Endothelial cell of umbilical vein (primary cell): ENCODE data around the gene TGFBR3. TPM values are rescaled to one million over a fixed set of nuclear protein-coding genes. Genes with fewer than 3 reads are reported as not detected.

Experiments used
- BruUV-seq: library from RNA; stranded (reverse); fragments of 400-500 nt; replicated peaks from 2 replicates; lab custom pipeline; 2021; lab: Mats Ljungman, UMichigan
- CTCF ChIA-PET: fragments of 300-600, 350-600 bp; sonication (Branson Sonifier 250); formaldehyde crosslinking; loops from one replicate; lab custom pipeline; 2021; ENCODE audit warnings: antibody characterized with exemption, inconsistent platforms; lab: Charles Lee
- POLR2A ChIA-PET: fragments of 300-600, 350-600 bp; sonication (Branson Sonifier 250); formaldehyde crosslinking; loops from one replicate; lab custom pipeline; 2021; ENCODE audit warnings: antibody characterized with exemption, inconsistent platforms; lab: Charles Lee
- DNase-seq: peaks from one replicate; pipeline ENCODE4 v3.0.0-alpha.2; 2011; ENCODE audit warnings: low read depth, low spot score
- FAIRE-seq: peaks from 2 replicates; lab custom pipeline; 2011; peaks lifted over from hg19 to GRCh38; lab: Jason Lieb, UNC
- H2AFZ ChIP-seq: 2 replicates; pipeline ENCODE4 v1.6.0; 2012; ENCODE audit warnings: low read depth, low read length, control low read depth, inconsistent platforms
- H3K27ac ChIP-seq: 2 replicates; pipeline ENCODE4 v1.5.1; 2011; ENCODE audit warnings: low read depth, mild to moderate bottlenecking, control low read depth, low read length, moderate library complexity; ENCODE audit not compliant: insufficient read depth
- H3K27me3 ChIP-seq, 2 experiments: 2 replicates each; pipeline versions ENCODE4 v1.6.0 to v1.6.1; 2011; ENCODE audit warnings: low read length in 2 of 2, mixed read lengths in 1 of 2; ENCODE audit not compliant: control insufficient read depth in 2 of 2, insufficient read depth in 2 of 2
- H3K36me3 ChIP-seq, 2 experiments: 2 replicates in 1 of 2; 3 replicates in 1 of 2; pipeline ENCODE4 v1.5.1; 2011; ENCODE audit warnings: low read length in 2 of 2, mild to moderate bottlenecking in 1 of 2, moderate library complexity in 1 of 2; ENCODE audit not compliant: control insufficient read depth in 2 of 2, insufficient read depth in 2 of 2; ENCODE audit errors: extremely low read depth in 1 of 2
- H3K4me1 ChIP-seq: 3 replicates; pipeline ENCODE4 v1.5.1; 2011; ENCODE audit warnings: mild to moderate bottlenecking, low read length; ENCODE audit not compliant: control insufficient read depth, insufficient read depth; ENCODE audit errors: extremely low read depth
- H3K4me2 ChIP-seq: 2 replicates; pipeline ENCODE4 v1.6.1; 2011; ENCODE audit warnings: low read length, control low read depth, mixed read lengths; ENCODE audit not compliant: insufficient read depth
- H3K4me3 ChIP-seq, 3 experiments: fragments of 200-600 bp in 1 of 3; sonication (generic), shearing (Covaris generic) in 1 of 3; replicated peaks in 1 of 3; 2 replicates each; pipeline ENCODE4 v1.5.1; 2011 to 2016; ENCODE audit warnings: control low read depth in 3 of 3, low read length in 3 of 3, mild to moderate bottlenecking in 2 of 3, inconsistent platforms in 1 of 3, low read depth in 1 of 3, moderate library complexity in 1 of 3; ENCODE audit not compliant: insufficient read depth in 1 of 3
- H3K79me2 ChIP-seq: 2 replicates; pipeline ENCODE4 v1.6.0; 2012; ENCODE audit warnings: low read length, inconsistent platforms; ENCODE audit not compliant: control insufficient read depth, insufficient read depth
- H3K9ac ChIP-seq: replicated peaks from 2 replicates; pipeline ENCODE3; 2011; ENCODE audit warnings: low read length, control low read depth; ENCODE audit not compliant: insufficient read depth; ENCODE audit errors: extremely low read depth
- H3K9me1 ChIP-seq: replicated peaks from 3 replicates; pipeline ENCODE4 v1.6.0; 2011; ENCODE audit warnings: mild to moderate bottlenecking, low read length; ENCODE audit not compliant: control insufficient read depth, insufficient read depth; ENCODE audit errors: extremely low read depth
- H3K9me3 ChIP-seq: replicated peaks from 2 replicates; pipeline ENCODE4 v1.5.1; 2012; ENCODE audit warnings: low read length, inconsistent platforms; ENCODE audit not compliant: control insufficient read depth, insufficient read depth
- H4K20me1 ChIP-seq: replicated peaks from 2 replicates; pipeline ENCODE3; 2011; ENCODE audit warnings: mild to moderate bottlenecking, low read length; ENCODE audit not compliant: control insufficient read depth, insufficient read depth; ENCODE audit errors: extremely low read depth
- CTCF ChIP-seq, 2 donors: IDR thresholded peaks; 1 replicate in 1 of 2; 2 replicates in 1 of 2; pipeline ENCODE4 v1.5.1; 2011; ENCODE audit warnings: low read length in 2 of 2, mild to moderate bottlenecking in 2 of 2, moderate library complexity in 2 of 2, control low read depth in 1 of 2, inconsistent platforms in 1 of 2, low read depth in 1 of 2; ENCODE audit not compliant: insufficient read depth in 1 of 2; ENCODE audit errors: extremely low read depth in 1 of 2
- FOS ChIP-seq: IDR thresholded peaks from 2 replicates; pipeline ENCODE4 v1.6.1; 2011; ENCODE audit warnings: mild to moderate bottlenecking, low read length, moderate library complexity, borderline replicate concordance; ENCODE audit not compliant: insufficient read depth
- GATA2 ChIP-seq: IDR thresholded peaks from 2 replicates; pipeline ENCODE4 v1.7.0; 2011; ENCODE audit warnings: low read depth, mild to moderate bottlenecking, moderate library complexity, mixed read lengths, low read length; ENCODE audit not compliant: insufficient read length, insufficient read depth
- JUN ChIP-seq: IDR thresholded peaks from 2 replicates; pipeline ENCODE4 v1.6.1; 2011; ENCODE audit warnings: borderline replicate concordance, low read depth; ENCODE audit not compliant: insufficient read length, insufficient read depth
- MAX ChIP-seq: IDR thresholded peaks from 2 replicates; pipeline ENCODE4 v1.6.1; 2011; ENCODE audit not compliant: insufficient read depth, insufficient read length
- MYC ChIP-seq: IDR thresholded peaks from one replicate; pipeline ENCODE4 v1.6.1; 2011; ENCODE audit warnings: mild to moderate bottlenecking, low read depth, low read length
- POLR2A ChIP-seq: IDR thresholded peaks from 2 replicates; pipeline ENCODE4 v1.6.1; 2012; ENCODE audit warnings: low read depth, mild to moderate bottlenecking, control low read depth, low read length
- POLR2AphosphoS5 ChIP-seq: IDR thresholded peaks from 2 replicates; pipeline ENCODE4 v1.6.1; 2012; ENCODE audit warnings: low read depth, mild to moderate bottlenecking, control low read depth, low read length, moderate library complexity; ENCODE audit not compliant: insufficient read depth
- dilution Hi-C: fragments of 300-500 bp; cut with MboI; formaldehyde crosslinking; loops from one replicate; pipeline ENCODE4 v1.15.0; 2019; ENCODE audit warnings: low sequenced_read_pairs; ENCODE audit not compliant: extremely low pct_ligation_motif_present
- intact Hi-C: fragments of 100-400 bp; cut with micrococcal nuclease; formaldehyde crosslinking; loops from one replicate; pipeline ENCODE4 v1.10.0; 2022
- polyA plus RNA-seq, 4 experiments: library from polyadenylated mRNA; depleted of rRNA in 3 of 4; stranded (reverse) in 3 of 4; unstranded in 1 of 4; fragments of >200 nt; gene quantifications; 2 replicates each; pipeline versions ENCODE4 v1.2.1 to v1.2.3, GENCODE V29; 2011 to 2012; ENCODE audit warnings: missing spikeins in 1 of 4
- total RNA-seq: library from RNA; stranded (reverse); gene quantifications from 2 replicates; pipeline ENCODE4 v1.2.3, GENCODE V29; 2021

TGFBR3 gene
- total and polyA plus RNA-seq, 2 donors (not counting 3 experiments of a cell fraction or from before 2014, with no cell fraction given): 8.0 to 13.4 TPM

GRCh38 chr1:91894036-91894761, 8.2 kb upstream of the TGFBR3 start:
- Histone ChIP-seq H3K27me3 (no peaks in the 10 kb centered on the region), H3K9ac (no peak overlapping the region), H3K4me1 (peaks cover 28% of the 10 kb centered on the region), H3K9me3 (no peaks in the 10 kb centered on the region), H3K4me2 (no peak overlapping the region), H4K20me1 (no peaks in the 10 kb centered on the region), H2AFZ (no peak overlapping the region), H3K27ac (no peak overlapping the region), H3K9me1 (no peaks in the 10 kb centered on the region), H3K36me3 (no peaks in the 10 kb centered on the region), H3K4me3 (no peak overlapping the region), H3K79me2 (no peaks in the 10 kb centered on the region)
- BruUV-seq: no TSS peak
- TF ChIP-seq MAX: no peak
- TF ChIP-seq POLR2AphosphoS5: no peak
- no peak for TF ChIP-seq POLR2A
- no peak for TF ChIP-seq GATA2
- no peak for TF ChIP-seq CTCF (IDR thresholded peaks at IDR 0.05; ENCODE audit: extremely low read depth in 1 of 2, insufficient read depth in 1 of 2, low read depth in 1 of 2, low read length in 2 of 2)
- no peak for TF ChIP-seq MYC
- no peak for TF ChIP-seq JUN
- TF ChIP-seq FOS: no peak
- intact Hi-C loops: no loop called here
- POLR2A ChIA-PET: no interaction called here
- no peak for DNase-seq
- no peak for FAIRE-seq
- CTCF ChIA-PET: no interaction called here
- dilution Hi-C loops: no loop called here
